ENCODE results near the gene NRCAM.

Gene NRCAM

DNA sequence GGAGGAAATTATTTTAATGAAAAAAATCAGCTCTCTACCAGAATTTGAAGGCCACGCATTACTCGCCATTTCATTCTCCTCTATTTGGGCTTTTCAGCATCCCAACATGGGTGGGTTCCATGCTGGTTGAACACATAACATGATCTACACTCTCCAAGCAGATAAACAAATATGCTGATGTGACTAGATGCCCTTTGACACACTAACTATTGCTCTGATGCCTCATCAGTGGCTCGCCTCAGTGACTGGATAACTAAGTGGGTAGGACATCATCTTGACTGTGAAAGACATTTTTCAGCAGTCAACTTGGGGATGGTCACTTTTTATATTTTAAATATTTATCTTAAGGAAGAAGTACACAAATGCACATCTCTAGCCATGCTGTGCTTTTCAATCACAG lies 212.1 kb downstream of the NRCAM start:
- Mint-ChIP-seq H3K36me3 (ENCODE audit: low read depth) (no peaks in the 10 kb centered on the region), H3K27ac (no peak overlapping the region), H3K9me3 (no peaks in the 10 kb centered on the region), H3K4me3 (no peak overlapping the region), H3K27me3 (no peaks in the 10 kb centered on the region), H3K4me1 (ENCODE audit: low read depth) (no peaks in the 10 kb centered on the region)
- intact Hi-C loops (cut with micrococcal nuclease): no loop called here

DNA sequence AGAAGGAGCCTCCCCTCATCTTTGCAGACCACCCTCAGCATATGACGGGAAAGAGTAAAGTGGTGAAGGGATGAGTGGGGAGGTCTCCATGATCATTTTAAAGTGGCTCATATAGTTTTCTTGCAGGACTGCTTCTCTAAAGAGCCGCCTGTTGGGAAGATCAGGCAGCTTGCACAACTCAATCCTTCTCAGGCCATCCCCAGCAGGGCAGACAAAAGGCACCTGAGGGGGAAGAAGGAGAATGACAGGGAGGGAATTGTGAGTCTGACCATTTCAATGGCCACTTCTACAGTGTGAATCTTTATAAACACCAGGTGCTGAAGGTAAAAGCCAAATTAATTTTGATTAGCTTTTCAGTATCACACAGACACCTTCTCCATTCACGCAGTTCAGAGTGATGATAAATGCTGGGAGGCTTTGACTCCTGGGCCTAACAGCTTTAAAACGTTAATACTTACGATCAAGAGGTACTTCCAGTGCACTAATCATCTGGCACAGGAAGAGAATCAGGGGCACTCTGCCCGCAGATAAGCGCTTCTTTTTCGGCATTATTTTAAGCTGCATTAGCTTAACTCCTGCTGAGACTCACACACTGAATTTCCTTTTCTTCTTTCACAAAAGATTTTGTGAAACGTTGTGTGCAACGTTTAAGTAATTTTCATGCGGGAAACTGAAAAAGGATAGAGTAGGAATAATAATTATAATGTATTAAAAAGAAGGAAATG lies 216.6 kb downstream of the NRCAM start:
- Mint-ChIP-seq H3K4me1 (ENCODE audit: low read depth) (no peaks in the 10 kb centered on the region), H3K4me3 (no peak overlapping the region), H3K27me3 (no peaks in the 10 kb centered on the region), H3K27ac (no peak overlapping the region), H3K36me3 (ENCODE audit: low read depth) (no peaks in the 10 kb centered on the region), H3K9me3 (no peaks in the 10 kb centered on the region)
- intact Hi-C loops (cut with micrococcal nuclease): no loop called here

DNA sequence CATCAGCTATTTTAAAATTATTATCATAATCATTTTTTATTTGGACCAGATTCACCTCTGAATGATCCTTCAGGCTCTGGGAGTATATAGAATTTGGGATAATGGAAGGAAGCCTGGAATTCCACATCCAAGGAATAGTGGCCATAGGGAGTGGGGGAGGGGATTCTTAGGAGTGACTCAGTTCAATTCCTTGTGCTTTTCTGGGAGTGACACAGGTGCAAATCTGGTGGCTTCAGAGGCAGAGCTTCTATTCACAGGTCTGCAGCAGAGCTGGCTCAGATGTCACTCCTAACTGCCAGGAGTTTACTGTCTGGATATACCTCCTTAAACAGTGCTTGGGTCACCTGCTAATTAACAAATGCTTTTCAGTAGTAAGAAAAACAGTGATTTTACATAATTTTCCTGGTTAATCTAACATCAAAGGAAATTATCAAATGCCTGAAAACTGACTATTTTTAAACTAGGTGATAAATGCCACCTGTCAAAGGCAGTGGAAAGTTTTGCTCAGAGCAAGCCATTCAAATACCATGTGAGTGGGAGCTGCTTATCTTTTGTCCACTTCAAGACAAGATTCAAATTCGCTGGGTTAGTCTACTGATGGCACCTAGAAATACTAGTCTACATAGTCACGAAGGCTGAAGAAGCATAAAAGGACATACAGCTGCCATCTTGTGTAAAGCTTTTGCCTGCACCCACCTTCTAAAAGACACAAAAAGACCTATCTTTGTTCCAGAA lies 219.4 kb downstream of the NRCAM start:
- no peaks in the 10 kb centered on the region for H3K9me3 Mint-ChIP-seq
- H3K4me3 Mint-ChIP-seq: no peak overlapping the region
- intact Hi-C loops (cut with micrococcal nuclease): no loop called here
- H3K27ac Mint-ChIP-seq: no peak overlapping the region
- H3K36me3 Mint-ChIP-seq (ENCODE audit: low read depth): no peaks in the 10 kb centered on the region
- no peaks in the 10 kb centered on the region for H3K4me1 Mint-ChIP-seq (ENCODE audit: low read depth)
- no peaks in the 10 kb centered on the region for H3K27me3 Mint-ChIP-seq

DNA sequence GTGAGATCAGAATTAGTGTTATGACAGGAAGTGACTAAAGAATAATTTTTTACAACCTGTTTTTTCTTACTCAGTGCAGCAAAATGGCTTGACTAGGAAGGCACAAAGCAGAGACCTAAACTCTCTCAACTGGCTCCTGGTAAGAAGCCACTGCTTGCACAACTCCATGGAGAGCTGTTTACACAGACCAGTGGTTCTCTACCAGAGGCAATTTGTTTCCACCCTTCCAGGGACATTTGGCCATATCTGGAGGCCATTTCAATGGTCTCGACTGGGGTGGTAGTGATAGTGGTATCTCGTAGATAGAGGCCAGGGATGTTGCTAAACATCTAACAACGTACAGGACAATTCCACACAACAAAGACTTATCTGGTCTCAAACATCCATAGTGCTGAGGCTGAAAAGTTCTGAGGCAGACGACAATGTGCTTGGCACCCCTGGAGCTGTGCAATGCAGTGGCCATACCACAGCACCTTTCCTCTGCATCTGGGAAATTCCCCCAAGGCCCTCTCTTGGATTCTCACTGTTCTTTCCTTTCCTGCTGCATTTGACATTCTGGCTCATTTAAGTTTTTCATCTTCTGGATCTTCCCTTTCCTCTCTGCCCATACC lies 220.7 kb downstream of the NRCAM start:
- no peaks in the 10 kb centered on the region for H3K9me3 Mint-ChIP-seq
- no peaks in the 10 kb centered on the region for H3K27me3 Mint-ChIP-seq
- no peaks in the 10 kb centered on the region for H3K4me1 Mint-ChIP-seq (ENCODE audit: low read depth)
- intact Hi-C loops (cut with micrococcal nuclease): no loop called here
- no peak overlapping the region for H3K4me3 Mint-ChIP-seq
- H3K27ac Mint-ChIP-seq: no peak overlapping the region
- H3K36me3 Mint-ChIP-seq (ENCODE audit: low read depth): no peaks in the 10 kb centered on the region

DNA sequence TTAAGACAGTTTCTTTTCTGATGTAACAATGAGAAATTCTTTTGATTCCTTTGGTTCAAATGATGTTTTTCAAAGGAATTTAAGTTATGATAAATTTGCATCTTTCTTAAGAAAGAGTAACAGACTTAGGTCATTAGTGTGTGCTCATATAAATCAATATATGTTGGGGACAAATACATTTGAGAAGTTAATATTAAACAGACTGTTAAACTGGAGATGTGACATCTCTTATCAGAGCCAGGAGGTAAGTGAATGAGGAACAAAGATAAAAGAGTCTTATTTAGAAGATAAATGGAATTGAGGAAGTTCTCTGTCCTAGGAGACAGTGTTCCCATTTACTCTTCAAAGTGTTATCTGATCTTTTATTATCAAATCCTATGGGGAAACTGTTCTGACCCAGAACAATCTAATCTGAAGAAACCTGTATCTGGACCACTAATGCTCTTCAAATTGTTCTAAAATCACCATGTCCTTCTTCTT lies 221.2 kb downstream of the NRCAM start:
- no peak overlapping the region for H3K27ac Mint-ChIP-seq
- H3K27me3 Mint-ChIP-seq: no peaks in the 10 kb centered on the region
- H3K9me3 Mint-ChIP-seq: no peaks in the 10 kb centered on the region
- H3K4me1 Mint-ChIP-seq (ENCODE audit: low read depth): no peaks in the 10 kb centered on the region
- H3K36me3 Mint-ChIP-seq (ENCODE audit: low read depth): no peaks in the 10 kb centered on the region
- intact Hi-C loops (cut with micrococcal nuclease): no loop called here
- no peak overlapping the region for H3K4me3 Mint-ChIP-seq

DNA sequence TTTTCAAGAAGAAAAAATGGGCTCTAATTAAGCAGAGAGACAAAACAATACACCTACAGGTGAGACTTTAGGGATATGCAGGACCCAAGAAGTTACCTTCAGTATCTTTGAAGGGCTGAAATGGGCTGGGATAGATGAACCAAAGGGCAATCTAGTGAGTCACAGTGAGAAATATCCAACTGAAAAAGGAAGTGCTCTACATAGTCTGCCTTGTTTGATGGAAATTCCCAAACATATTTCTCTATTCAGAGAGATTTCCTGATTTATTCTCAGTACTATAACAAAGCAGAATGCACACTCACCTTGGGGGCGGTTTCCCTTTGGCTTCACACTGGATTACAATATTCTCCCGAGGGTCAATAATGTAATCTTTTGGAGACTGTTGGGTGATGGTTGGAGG lies 222.0 kb downstream of the NRCAM start:
- Mint-ChIP-seq H3K27me3 (no peaks in the 10 kb centered on the region), H3K9me3 (no peaks in the 10 kb centered on the region), H3K27ac (no peak overlapping the region), H3K4me3 (no peak overlapping the region), H3K4me1 (ENCODE audit: low read depth) (no peaks in the 10 kb centered on the region), H3K36me3 (ENCODE audit: low read depth) (no peaks in the 10 kb centered on the region)
- intact Hi-C loops (cut with micrococcal nuclease): no loop called here

DNA sequence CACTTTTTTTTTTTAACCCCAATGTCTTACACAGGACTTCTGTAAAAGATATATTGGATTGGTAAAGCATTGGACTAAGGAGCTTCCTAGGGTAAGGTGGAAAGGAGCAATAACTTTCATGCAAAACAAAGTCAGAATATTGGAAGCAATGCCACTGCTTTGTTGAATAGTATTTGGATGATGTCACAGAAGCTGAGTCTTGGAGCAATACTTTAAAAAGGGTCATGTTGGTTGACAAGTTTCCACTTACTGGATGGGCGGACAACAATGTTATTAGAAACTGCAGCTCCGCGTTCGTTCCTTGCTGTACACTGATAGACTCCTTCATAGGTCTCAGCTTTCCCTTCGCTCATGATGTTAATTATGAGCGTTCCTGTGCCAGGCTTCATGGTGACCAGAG lies 224.2 kb downstream of the NRCAM start:
- no peak overlapping the region for H3K4me3 Mint-ChIP-seq
- intact Hi-C loops (cut with micrococcal nuclease): no loop called here
- H3K4me1 Mint-ChIP-seq (ENCODE audit: low read depth): no peaks in the 10 kb centered on the region
- no peaks in the 10 kb centered on the region for H3K9me3 Mint-ChIP-seq
- no peaks in the 10 kb centered on the region for H3K36me3 Mint-ChIP-seq (ENCODE audit: low read depth)
- no peaks in the 10 kb centered on the region for H3K27me3 Mint-ChIP-seq
- no peak overlapping the region for H3K27ac Mint-ChIP-seq

DNA sequence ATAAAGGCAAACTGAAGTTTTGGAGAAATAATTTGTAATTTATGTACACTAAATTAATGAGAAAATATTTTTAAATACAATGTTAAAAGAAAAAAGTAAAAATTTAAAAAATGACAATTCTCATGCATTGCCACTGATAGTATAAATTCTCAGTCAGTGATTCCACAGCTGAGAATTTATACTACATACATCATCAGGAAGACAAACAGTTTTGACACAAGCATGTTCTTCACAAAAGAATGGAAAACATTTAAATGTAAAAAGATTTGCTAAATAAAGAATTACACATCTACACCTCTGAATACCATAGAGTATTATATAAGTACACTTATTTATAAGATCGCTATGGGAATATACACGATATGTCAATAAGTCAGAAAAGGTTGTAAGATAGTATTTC lies 225.0 kb downstream of the NRCAM start:
- Mint-ChIP-seq H3K27me3 (no peaks in the 10 kb centered on the region), H3K27ac (no peak overlapping the region), H3K9me3 (no peaks in the 10 kb centered on the region), H3K36me3 (ENCODE audit: low read depth) (no peaks in the 10 kb centered on the region), H3K4me3 (no peak overlapping the region), H3K4me1 (ENCODE audit: low read depth) (no peaks in the 10 kb centered on the region)
- intact Hi-C loops (cut with micrococcal nuclease): no loop called here

DNA sequence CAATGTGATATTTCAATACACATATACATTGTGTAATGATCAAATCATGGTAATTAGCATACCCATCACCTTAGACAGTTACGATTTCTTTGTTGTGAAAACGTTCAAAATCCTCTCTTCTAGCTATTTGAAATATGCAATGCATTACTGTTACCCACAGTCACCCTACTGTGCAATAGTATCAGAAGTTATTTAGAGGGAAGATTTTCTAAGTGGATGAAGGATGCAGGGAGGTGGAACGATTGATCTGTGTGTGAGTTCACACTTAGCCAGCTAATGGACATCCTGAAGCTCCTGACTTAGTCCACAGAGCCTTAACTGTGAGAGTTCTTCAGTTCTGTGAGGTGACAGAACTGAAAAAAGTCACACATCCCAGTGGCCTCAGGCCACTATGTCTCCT lies 228.9 kb downstream of the NRCAM start:
- Mint-ChIP-seq H3K27ac (no peak overlapping the region), H3K4me3 (no peak overlapping the region), H3K4me1 (ENCODE audit: low read depth) (no peaks in the 10 kb centered on the region), H3K36me3 (ENCODE audit: low read depth) (no peaks in the 10 kb centered on the region), H3K27me3 (no peaks in the 10 kb centered on the region), H3K9me3 (no peaks in the 10 kb centered on the region)
- intact Hi-C loops (cut with micrococcal nuclease): no loop called here

DNA sequence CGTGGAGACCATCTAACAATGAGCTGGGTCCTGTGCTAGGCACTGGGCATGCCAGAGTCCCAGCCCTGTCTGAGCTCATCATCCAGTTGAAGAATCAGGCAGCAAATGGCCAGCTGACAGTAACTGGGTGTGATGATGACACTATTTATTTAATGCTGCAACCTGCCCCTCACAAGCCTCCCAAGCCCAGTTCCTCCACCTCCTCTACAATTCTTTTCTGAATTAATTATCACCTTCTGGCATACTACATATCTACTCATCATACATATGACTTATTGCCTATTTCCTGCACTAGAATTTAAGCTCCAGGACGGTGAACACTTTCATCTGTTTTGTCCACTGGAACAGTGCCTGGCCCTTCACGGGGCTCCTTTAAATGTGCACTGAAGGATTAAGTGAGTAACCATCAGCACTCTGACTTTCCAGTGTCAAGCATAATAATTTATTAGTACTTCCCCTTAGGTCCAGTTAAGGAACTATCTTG lies 229.4 kb downstream of the NRCAM start:
- no peaks in the 10 kb centered on the region for H3K36me3 Mint-ChIP-seq (ENCODE audit: low read depth)
- H3K9me3 Mint-ChIP-seq: no peaks in the 10 kb centered on the region
- no peaks in the 10 kb centered on the region for H3K27me3 Mint-ChIP-seq
- H3K4me3 Mint-ChIP-seq: no peak overlapping the region
- H3K27ac Mint-ChIP-seq: no peak overlapping the region
- intact Hi-C loops (cut with micrococcal nuclease): no loop called here
- no peaks in the 10 kb centered on the region for H3K4me1 Mint-ChIP-seq (ENCODE audit: low read depth)

DNA sequence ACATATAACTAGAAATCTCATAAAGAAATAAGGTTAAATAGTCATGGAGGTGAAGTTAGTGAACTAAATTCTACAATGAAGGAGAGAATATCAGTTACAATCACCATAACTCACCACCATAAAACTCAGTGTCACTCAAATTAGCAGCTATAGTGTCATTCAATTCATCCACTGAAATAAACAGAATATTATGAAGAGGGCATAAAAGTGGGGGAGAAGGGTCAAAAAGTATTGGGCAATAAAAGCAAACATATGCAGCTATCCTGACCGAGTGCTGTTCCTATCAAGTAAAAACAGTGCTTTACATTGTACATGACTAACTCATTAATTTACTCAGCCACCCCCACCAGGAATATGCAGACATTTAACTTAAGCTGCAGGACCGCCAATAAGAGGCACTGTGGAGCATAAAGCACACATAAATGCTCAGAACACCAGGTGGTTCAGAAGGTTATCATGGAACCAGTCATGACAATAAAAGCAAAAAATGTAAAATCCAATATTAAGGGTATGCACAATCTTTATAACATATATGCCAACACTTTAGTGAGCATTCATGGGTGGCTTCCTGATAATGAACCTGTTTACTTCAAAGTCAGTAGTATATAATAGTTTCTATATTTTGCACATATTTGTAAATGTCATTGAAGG lies 230.6 kb downstream of the NRCAM start:
- Mint-ChIP-seq H3K4me3 (no peak overlapping the region), H3K36me3 (ENCODE audit: low read depth) (no peaks in the 10 kb centered on the region), H3K27me3 (no peaks in the 10 kb centered on the region), H3K9me3 (no peaks in the 10 kb centered on the region), H3K27ac (no peak overlapping the region), H3K4me1 (ENCODE audit: low read depth) (no peaks in the 10 kb centered on the region)
- intact Hi-C loops (cut with micrococcal nuclease): no loop called here

DNA sequence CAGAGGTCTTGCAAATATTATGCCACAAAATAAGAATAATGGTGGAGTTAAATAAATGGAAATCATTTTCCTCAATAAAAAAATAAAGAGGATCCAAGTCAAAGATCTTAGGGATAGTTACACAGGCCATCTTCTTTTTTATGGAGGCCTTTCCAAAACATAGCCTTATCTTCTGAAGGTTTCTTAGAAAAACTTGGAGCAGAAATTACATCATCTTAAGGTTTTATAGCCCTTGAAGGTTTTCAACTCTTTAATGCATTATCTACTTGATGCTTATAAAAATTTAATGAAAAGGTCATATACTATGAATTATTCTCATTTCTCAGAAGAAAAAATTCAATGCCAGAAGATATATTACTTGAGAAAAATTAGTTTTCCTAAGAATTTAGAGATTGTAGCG lies 231.8 kb downstream of the NRCAM start:
- Mint-ChIP-seq H3K36me3 (ENCODE audit: low read depth) (no peaks in the 10 kb centered on the region), H3K27ac (no peak overlapping the region), H3K9me3 (no peaks in the 10 kb centered on the region), H3K4me3 (no peak overlapping the region), H3K27me3 (no peaks in the 10 kb centered on the region), H3K4me1 (ENCODE audit: low read depth) (no peaks in the 10 kb centered on the region)
- intact Hi-C loops (cut with micrococcal nuclease): no loop called here

DNA sequence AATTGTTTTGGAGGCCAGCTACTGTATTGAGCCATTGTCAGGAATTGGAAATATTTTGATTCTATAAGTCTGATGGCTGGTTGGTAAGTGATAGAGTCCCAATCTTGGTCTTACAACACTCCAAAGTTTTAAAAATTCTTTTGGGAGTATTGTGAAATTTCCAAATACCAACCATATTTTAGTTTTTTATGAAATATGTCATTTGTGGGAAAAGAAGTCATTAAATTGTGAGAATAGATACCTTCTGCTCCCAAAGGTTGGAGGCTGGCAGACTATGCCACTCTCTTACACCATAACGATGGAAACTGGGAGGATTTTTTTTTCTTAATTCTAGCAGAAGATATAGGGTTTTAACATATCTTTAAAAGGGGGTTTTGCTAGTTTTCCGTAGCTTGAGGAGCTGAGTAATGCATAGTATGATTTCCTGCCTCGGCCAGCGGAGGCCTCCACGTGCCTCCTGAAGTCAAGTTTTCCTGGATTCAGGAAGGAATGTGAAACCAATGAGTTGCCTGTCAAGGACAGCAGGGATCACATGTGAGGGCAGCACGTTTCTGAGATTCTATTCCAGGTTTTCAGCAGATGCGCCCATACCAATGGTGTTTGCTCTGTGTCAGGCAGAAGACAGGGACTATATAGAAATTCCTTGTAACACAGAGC lies 233.9 kb downstream of the NRCAM start:
- no peaks in the 10 kb centered on the region for H3K27me3 Mint-ChIP-seq
- intact Hi-C loops (cut with micrococcal nuclease): no loop called here

More for the DNA sequence above, 233.9 kb downstream of the NRCAM start:
- Mint-ChIP-seq H3K9me3 (peaks cover 11% of the 10 kb centered on the region), H3K4me3 (no peak overlapping the region), H3K4me1 (ENCODE audit: low read depth) (no peaks in the 10 kb centered on the region), H3K27ac (no peak overlapping the region), H3K36me3 (ENCODE audit: low read depth) (no peaks in the 10 kb centered on the region)

All from dendritic cell treated with granulocyte-macrophage colony-stimulating factor and Interleukin-4, amounts not matched to agents 40 ng/mL and 50 ng/mL, for 4 days (primary cell).